ENCODE data around the gene RPS15.

DNA sequence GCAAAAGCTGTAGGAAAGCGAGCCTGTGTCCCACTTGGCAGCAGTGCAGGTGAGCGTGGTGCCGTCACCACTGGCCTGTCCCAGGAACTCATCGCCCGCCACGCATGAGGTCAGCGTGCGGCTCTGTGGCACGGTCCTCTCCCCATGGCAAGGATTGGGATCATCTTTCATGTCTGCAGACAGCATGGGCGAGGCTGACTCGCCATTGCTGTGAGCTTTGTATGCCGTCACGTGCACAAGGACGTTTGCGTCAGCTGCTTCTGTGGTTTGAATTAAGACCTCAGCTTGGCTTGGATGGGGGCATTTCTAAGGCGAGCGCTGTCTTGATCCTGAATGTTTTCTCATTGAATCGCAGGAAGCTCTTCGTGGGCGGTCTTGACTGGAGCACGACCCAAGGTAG lies 21.1 kb upstream of the RPS15 start:
- TF ChIP-seq, protein P1, sequence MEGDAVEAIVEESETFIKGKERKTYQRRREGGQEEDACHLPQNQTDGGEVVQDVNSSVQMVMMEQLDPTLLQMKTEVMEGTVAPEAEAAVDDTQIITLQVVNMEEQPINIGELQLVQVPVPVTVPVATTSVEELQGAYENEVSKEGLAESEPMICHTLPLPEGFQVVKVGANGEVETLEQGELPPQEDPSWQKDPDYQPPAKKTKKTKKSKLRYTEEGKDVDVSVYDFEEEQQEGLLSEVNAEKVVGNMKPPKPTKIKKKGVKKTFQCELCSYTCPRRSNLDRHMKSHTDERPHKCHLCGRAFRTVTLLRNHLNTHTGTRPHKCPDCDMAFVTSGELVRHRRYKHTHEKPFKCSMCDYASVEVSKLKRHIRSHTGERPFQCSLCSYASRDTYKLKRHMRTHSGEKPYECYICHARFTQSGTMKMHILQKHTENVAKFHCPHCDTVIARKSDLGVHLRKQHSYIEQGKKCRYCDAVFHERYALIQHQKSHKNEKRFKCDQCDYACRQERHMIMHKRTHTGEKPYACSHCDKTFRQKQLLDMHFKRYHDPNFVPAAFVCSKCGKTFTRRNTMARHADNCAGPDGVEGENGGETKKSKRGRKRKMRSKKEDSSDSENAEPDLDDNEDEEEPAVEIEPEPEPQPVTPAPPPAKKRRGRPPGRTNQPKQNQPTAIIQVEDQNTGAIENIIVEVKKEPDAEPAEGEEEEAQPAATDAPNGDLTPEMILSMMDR (IDR thresholded peaks at IDR 0.05) = no peak
- TF ChIP-seq EZH2phosphoT487 (IDR thresholded peaks at IDR 0.05) = no peak

All from neural progenitor cell (in vitro differentiated cells).